Lung (tissue), 12 donors: ENCODE measurements around the gene MYRIP. TPM values are rescaled to one million over a fixed set of nuclear protein-coding genes. Genes with fewer than 3 reads are reported as not detected.

ENCODE experiments used
- ATAC-seq: fragments of 200-7000 bp; cut with Tn5 transposase; one replicate; pipeline ENCODE4 v1.9.1; 2020; ENCODE audit warnings: moderate number of reproducible peaks; ENCODE audit not compliant: insufficient read depth, low FRiP score
- DNase-seq, 3 donors: peaks; one replicate each; pipeline ENCODE4 v3.0.0-alpha.2; 2013 to 2017
- H3K27ac ChIP-seq, 2 donors: one replicate each; pipeline ENCODE4 v1.5.1; 2013; ENCODE audit warnings: mild to moderate bottlenecking in 2 of 2, moderate library complexity in 2 of 2, control low read depth in 1 of 2, inconsistent platforms in 1 of 2, low read depth in 1 of 2, low read length in 1 of 2
- H3K27me3 ChIP-seq, 3 donors: one replicate each; pipeline ENCODE4 v1.5.1; 2013; ENCODE audit warnings: low read length in 2 of 3; ENCODE audit not compliant: control insufficient read depth in 3 of 3, insufficient read depth in 3 of 3
- H3K36me3 ChIP-seq, 4 donors: one replicate each; pipeline ENCODE4 v1.5.1; 2013; ENCODE audit warnings: low read length in 4 of 4, mild to moderate bottlenecking in 1 of 4, moderate library complexity in 1 of 4; ENCODE audit not compliant: control insufficient read depth in 4 of 4, insufficient read depth in 4 of 4
- H3K4me1 ChIP-seq, 5 donors: one replicate each; pipeline ENCODE4 v1.5.1; 2013; ENCODE audit warnings: low read length in 5 of 5, mild to moderate bottlenecking in 2 of 5, moderate library complexity in 1 of 5; ENCODE audit not compliant: control insufficient read depth in 5 of 5, insufficient read depth in 5 of 5
- H3K4me3 ChIP-seq: one replicate; pipeline ENCODE4 v1.5.1; 2013; ENCODE audit warnings: mild to moderate bottlenecking, control low read depth, moderate library complexity
- H3K9ac ChIP-seq, 2 donors: one replicate each; pipeline ENCODE4 v1.5.1; 2013; ENCODE audit warnings: low read length in 2 of 2, control low read depth in 1 of 2; ENCODE audit not compliant: insufficient read depth in 1 of 2
- H3K9me3 ChIP-seq, 4 donors: one replicate each; pipeline ENCODE4 v1.5.1; 2013; ENCODE audit warnings: low read length in 3 of 4, mild to moderate bottlenecking in 1 of 4, moderate library complexity in 1 of 4; ENCODE audit not compliant: control insufficient read depth in 4 of 4, insufficient read depth in 3 of 4
- CTCF ChIP-seq: IDR thresholded peaks from 2 replicates; pipeline ENCODE4 v1.5.1; 2012; ENCODE audit warnings: mild to moderate bottlenecking; ENCODE audit errors: control extremely low read depth, extremely low read depth
- WGBS, 2 donors: extraction: QIAGEN DNeasy Blood & Tissue Kit; methylation state at CpG; one replicate each; pipeline ENCODE4 v1.1.7; 2013; 5-methylcytosine and 5-hydroxymethylcytosine counted together
- polyA plus RNA-seq, 2 donors: library from polyadenylated mRNA; stranded (reverse); fragments of 200-250 nt; gene quantifications; one replicate each; pipeline ENCODE4 v1.2.1, GENCODE V29; 2013
- total RNA-seq, 2 donors: library from RNA; depleted of rRNA in 1 of 2; stranded (reverse); fragments of >200 nt in 1 of 2; gene quantifications; one replicate each; pipeline ENCODE4 v1.2.1, GENCODE V29; 2014 to 2021
- donor health status: control.
- donor health status: control.
- donor health status: Bipolar disorder and iron deficiency.
- donor health status: healthy.
- donor health status: DM: yes; HTN: yes; CAD: no.

The MYRIP gene
- total and polyA plus RNA-seq, 4 donors = 0.30 to 2.5 (median 0.77) TPM

DNA sequence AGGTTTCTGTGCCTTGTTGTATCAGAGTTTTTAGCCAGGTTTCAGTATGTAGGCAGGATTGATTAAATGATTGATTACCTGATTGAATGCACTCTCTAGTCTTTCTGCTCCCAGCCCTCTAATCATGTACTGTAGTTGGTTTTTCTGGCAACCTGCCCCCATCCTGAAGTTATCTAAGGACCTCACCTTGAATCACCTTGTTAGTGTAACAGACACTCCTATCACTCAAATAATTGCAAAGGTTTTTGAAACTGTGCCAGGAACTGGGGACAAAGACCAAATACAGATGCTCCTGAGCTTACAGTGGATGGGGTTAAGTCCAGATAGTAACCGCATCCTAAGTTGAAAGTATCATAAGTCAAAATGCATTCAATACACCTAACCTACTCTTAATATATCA is 358.5 kb downstream of the MYRIP start:
- no peak overlapping the region for H3K27ac ChIP-seq
- H3K4me1 ChIP-seq = peaks cover 0 to 4% (median 0%) of the 10 kb centered on the region in 5 donors
- H3K9me3 ChIP-seq = peaks cover 0 to 2% (median 0%) of the 10 kb centered on the region in 4 donors
- no peak for DNase-seq
- no peak for TF ChIP-seq CTCF
- H3K9ac ChIP-seq = no peak overlapping the region
- 96 to 97% methylated on average over 1 of the region's 1 CpG for WGBS, 2 donors
- H3K36me3 ChIP-seq = no peaks in the 10 kb centered on the region
- ATAC-seq = no peak
- H3K4me3 ChIP-seq = no peak overlapping the region
- no peaks in the 10 kb centered on the region for H3K27me3 ChIP-seq

- peaks cover 0 to 2% (median 0%) of the 10 kb centered on the region in 4 donors for H3K9me3 ChIP-seq
- no peak for TF ChIP-seq CTCF
- H3K4me3 ChIP-seq = no peak overlapping the region
- H3K9ac ChIP-seq = no peak overlapping the region
- 81 to 85% methylated on average over 5 of the region's 5 CpGs for WGBS, 2 donors
- DNase-seq = no peak
- H3K4me1 ChIP-seq = peaks cover 0 to 4% (median 0%) of the 10 kb centered on the region in 5 donors
- no peak overlapping the region for H3K27ac ChIP-seq
- no peaks in the 10 kb centered on the region for H3K36me3 ChIP-seq
- ATAC-seq = no peak
- peaks cover 0 to 3% (median 0%) of the 10 kb centered on the region in 3 donors for H3K27me3 ChIP-seq
Observed at GRCh38 chr3:40169983-40170382, 360.6 kb downstream of the MYRIP start.

DNA sequence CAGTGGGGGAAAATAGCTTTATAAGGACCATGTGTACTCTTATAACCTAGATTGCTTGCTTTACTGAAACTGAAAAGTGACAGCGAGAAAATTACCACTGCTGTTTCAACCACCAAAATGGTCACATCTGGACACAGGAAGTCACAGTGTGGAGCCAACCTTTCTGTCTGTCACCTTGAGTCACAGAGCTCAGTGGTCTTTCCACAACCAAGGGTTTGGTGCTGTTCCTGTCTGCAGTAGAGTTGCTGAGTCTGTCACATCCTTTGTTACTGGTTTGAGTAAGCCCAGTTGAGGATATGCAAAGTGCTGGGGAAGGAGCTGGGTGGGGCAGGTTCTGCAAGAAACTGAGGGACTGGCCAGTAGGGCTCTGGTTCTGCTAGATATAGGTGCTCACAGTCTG is 361.0 kb downstream of the MYRIP start:
- Histone ChIP-seq H3K27ac (no peak overlapping the region), H3K9me3 (peaks cover 0 to 2% (median 0%) of the 10 kb centered on the region in 4 donors), H3K27me3 (peaks cover 0 to 3% (median 0%) of the 10 kb centered on the region in 3 donors), H3K36me3 (no peaks in the 10 kb centered on the region), H3K4me1 (peaks cover 0 to 4% (median 0%) of the 10 kb centered on the region in 5 donors), H3K9ac (no peak overlapping the region), H3K4me3 (no peak overlapping the region)
- TF ChIP-seq CTCF = no peak
- no peak for ATAC-seq
- 96% methylated on average over 1 of the region's 1 CpG for WGBS, 2 donors
- no peak for DNase-seq

GRCh38 chr3:40172560-40172959 is 363.2 kb downstream of the MYRIP start:
- H3K36me3 ChIP-seq = no peaks in the 10 kb centered on the region
- H3K4me1 ChIP-seq = peaks cover 0 to 4% (median 0%) of the 10 kb centered on the region in 5 donors
- ATAC-seq = no peak
- H3K4me3 ChIP-seq = no peak overlapping the region
- no peak overlapping the region for H3K9ac ChIP-seq
- TF ChIP-seq CTCF = no peak
- 76 to 100% methylated on average over 1 of the region's 1 CpG for WGBS, 2 donors
- DNase-seq = no peak
- H3K27me3 ChIP-seq = peaks cover 0 to 3% (median 0%) of the 10 kb centered on the region in 3 donors
- peaks cover 0 to 2% (median 0%) of the 10 kb centered on the region in 4 donors for H3K9me3 ChIP-seq
- H3K27ac ChIP-seq = no peak overlapping the region
